Right ventricle myocardium inferior (tissue), 1 donor: Measurements from ENCODE around the gene MROH2A. TPM values are rescaled to one million over a fixed set of nuclear protein-coding genes. Genes with fewer than 3 reads are reported as not detected.

Experiments
- ATAC-seq: fragments of 200-7000 bp; cut with Tn5 transposase; one replicate; pipeline ENCODE4 v1.9.1; 2020; ENCODE audit warnings: mild to moderate bottlenecking, moderate library complexity
- DNase-seq: peaks from one replicate; pipeline ENCODE4 v3.0.0; 2021; ENCODE audit errors: missing footprints
- intact Hi-C: fragments of 100-400 bp; cut with DNase I; formaldehyde crosslinking; loops from one replicate; pipeline ENCODE4 v1.11.0; 2022
- total RNA-seq: library from RNA; stranded (reverse); fragmentation: NEBNext Ultra II Directional; extraction: Animal tissue kit (Norgen Biotek cat#: 25700); gene quantifications from one replicate; pipeline ENCODE4 v1.2.1, GENCODE V29; 2021
- donor health status: DM: no; HTN: yes; CAD: no; lungs with severe emphysema.

The MROH2A gene
- total RNA-seq, 1 donor from 2014 or later: not detected

DNA sequence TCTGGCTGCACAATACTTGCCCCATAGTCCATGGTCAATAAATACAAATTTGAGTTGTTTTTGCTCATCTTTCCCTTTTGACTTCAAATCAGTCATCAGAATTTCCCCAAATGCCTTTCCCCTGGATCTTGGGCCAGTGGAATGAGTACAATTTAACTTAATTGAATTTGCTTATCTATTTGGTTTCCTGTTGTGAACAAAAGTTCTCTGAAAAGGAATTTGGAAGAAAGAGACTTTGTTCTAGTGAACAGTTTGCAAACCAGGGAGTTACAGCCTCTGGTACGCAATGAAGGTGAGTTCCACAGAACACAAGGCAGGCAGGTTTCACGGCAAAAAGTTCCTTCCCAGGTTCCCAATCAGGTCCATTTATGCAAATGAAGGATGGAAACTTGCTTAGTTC is 19.3 kb upstream of the MROH2A start:
- ATAC-seq: no peak
- intact Hi-C loops: no loop called here
- no peak for DNase-seq

DNA sequence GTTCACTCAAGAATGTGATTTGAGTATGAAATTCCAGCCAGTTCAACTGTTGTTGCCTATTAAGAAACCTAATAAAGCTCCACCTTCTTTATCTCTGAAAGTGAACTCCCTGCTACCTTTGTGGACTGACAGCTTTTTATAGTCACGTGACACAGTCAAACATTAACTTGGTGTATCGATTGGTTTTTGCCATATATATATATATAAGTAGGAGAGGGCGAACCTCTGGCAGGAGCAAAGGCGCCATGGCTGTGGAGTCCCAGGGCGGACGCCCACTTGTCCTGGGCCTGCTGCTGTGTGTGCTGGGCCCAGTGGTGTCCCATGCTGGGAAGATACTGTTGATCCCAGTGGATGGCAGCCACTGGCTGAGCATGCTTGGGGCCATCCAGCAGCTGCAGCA is 18.1 kb upstream of the MROH2A start, which contains the start of gene UGT1A1:
TSS of gene UGT1A1 (plus strand) at position 228 of the 400 bp plus-strand sequence. CDS start at position 246, 18 bp downstream.
- ATAC-seq: no peak
- intact Hi-C loops: no loop called here
- no peak for DNase-seq

DNA sequence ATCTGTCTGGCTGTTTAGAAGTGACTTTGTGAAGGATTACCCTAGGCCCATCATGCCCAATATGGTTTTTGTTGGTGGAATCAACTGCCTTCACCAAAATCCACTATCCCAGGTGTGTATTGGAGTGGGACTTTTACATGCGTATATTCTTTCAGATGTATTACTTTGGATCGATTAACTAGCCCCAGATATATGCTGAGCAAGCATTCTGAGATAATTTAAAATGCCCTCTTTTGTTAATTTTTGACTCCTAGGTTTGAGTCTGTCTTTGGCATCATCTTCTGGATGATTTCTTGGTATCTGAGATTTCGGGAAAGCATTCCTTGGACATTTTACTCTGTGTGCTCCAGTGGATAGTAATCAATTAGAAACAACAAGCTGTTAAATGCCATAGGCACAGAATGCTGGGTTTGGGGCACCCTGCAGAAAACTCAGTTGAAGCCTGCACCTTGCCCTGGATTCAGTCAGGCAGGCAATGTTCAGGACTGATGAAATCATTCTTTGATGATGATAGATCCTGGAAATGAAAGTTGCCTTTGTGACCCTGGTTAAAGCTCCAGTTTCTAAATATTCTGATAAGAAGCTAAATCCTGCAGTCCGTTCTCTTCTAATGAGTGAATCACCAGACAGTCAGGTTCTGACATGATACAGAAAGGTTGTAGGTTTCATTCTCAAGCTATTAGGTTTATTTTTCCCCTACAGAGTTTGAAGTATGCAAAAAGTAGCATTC is 16.9 kb upstream of the MROH2A start:
- intact Hi-C loops: no loop called here
- ATAC-seq: no peak
- no peak for DNase-seq

DNA sequence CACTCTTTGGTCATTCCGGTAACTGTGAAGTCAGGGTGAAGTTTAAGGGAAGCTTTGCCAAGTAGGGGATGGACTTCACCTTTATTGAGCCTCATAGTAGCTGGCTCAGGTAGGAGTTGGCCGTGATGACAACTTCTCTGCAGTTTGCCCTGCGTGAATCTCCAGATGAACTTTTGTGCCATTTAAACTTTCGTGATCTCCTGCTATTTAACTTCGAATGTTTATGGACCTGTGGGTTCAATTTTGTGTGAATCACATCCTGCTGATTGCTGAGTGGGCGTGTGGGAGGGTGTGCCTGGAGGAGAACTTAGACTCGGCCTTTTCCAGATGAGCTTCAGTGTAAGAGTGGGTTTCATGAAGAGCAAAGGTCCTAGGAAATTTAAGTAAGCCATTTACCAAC is 13.9 kb upstream of the MROH2A start:
- DNase-seq (no peak), ATAC-seq (no peak)
- intact Hi-C loops: no loop called here

DNA sequence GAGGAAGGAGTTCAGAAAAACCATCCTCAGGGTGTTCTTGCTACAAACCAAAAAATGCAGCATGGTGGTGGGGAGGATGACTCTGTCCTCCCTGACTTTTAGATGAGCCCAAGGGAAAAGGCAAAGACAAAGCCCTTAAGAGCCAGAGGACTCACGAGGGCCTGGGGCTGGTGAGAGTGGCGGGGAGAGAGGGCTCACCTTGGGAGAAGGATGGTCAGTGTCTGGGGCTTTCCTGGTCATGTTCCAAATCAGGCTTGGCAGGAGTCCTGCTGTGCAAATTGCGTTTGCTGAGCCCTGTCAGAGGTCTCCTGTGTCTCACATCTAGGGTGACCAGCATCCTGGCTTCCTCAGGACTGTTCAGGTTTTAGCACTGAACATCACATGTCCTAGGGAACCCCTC is 13.4 kb upstream of the MROH2A start:
- no peak for ATAC-seq
- intact Hi-C loops: no loop called here
- DNase-seq: no peak

DNA sequence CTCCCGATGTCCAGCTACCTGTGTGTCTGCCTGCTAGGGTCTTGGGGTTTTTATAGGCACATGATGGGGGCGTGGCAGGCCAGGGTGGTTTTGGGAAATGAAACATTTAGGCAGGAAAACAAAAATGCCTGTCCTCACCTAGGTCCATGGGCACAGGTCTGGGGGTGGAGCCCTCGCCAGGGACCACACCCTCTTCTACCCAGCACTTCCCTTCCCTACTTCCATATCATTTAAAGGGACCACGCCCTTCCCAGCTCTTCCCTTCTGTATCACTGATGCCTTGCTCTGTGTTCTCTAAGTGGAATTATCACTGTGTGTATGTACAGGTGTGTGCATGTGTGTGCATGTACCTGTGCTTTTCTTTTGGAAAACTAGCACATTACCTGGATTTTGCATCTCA is 11.7 kb upstream of the MROH2A start:
- intact Hi-C loops: no loop called here
- ATAC-seq (no peak), DNase-seq (no peak)

DNA sequence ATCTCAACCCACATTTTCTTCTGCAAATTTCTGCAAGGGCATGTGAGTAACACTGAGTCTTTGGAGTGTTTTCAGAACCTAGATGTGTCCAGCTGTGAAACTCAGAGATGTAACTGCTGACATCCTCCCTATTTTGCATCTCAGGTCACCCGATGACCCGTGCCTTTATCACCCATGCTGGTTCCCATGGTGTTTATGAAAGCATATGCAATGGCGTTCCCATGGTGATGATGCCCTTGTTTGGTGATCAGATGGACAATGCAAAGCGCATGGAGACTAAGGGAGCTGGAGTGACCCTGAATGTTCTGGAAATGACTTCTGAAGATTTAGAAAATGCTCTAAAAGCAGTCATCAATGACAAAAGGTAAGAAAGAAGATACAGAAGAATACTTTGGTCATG is 10.1 kb upstream of the MROH2A start:
- DNase-seq (no peak), ATAC-seq (no peak)
- intact Hi-C loops: no loop called here

DNA sequence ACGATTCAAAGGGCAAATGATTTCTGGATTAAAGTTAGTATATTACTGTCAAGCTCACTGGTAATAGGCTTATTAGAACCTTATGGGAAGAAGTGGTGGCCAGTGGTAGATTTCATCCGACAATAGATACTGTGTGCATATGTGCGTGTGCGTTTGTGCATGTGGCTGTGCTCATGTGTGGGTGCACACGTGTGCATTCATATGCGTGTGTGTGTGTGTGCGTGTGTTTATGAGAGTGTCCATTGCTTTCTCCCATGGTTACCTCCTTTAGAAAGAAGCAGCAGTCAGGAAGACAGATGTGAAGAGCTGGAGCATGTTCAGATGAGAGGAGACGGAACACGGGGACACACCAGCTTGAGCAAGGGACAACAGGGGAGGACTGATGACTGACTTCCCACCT is 8.9 kb upstream of the MROH2A start:
- intact Hi-C loops: no loop called here
- no peak for DNase-seq
- ATAC-seq: no peak

DNA sequence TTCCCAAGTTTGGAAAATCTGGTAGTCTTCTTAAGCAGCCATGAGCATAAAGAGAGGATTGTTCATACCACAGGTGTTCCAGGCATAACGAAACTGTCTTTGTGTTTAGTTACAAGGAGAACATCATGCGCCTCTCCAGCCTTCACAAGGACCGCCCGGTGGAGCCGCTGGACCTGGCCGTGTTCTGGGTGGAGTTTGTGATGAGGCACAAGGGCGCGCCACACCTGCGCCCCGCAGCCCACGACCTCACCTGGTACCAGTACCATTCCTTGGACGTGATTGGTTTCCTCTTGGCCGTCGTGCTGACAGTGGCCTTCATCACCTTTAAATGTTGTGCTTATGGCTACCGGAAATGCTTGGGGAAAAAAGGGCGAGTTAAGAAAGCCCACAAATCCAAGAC is 6.0 kb upstream of the MROH2A start:
- no peak for ATAC-seq
- intact Hi-C loops: no loop called here
- DNase-seq: no peak

DNA sequence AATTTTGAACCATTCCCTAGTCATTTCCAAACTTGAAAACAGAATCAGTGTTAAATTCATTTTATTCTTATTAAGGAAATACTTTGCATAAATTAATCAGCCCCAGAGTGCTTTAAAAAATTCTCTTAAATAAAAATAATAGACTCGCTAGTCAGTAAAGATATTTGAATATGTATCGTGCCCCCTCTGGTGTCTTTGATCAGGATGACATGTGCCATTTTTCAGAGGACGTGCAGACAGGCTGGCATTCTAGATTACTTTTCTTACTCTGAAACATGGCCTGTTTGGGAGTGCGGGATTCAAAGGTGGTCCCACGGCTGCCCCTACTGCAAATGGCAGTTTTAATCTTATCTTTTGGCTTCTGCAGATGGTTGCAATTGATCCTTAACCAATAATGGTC is 5.5 kb upstream of the MROH2A start:
- intact Hi-C loops: no loop called here
- DNase-seq (no peak), ATAC-seq (no peak)

DNA sequence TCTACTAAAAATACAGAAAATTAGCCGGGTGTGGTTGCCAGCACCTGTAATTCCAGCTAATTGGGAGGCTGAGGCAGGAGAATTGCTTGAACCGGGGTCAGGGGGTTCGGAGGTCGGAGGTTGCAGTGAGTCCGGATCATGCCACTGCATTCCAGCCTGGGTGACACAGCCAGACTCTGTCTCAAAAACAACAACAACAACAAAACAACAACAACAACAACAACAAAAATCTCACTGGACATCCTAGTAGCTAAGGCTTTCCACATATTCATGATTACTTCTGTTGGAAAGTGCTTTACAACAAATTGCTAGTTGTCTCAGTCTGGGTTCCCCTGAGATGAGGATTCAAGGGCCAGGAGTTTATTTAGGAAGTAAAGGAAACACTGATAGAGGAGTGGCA is 4.3 kb upstream of the MROH2A start:
- ATAC-seq (no peak), DNase-seq (no peak)
- intact Hi-C loops: no loop called here

DNA sequence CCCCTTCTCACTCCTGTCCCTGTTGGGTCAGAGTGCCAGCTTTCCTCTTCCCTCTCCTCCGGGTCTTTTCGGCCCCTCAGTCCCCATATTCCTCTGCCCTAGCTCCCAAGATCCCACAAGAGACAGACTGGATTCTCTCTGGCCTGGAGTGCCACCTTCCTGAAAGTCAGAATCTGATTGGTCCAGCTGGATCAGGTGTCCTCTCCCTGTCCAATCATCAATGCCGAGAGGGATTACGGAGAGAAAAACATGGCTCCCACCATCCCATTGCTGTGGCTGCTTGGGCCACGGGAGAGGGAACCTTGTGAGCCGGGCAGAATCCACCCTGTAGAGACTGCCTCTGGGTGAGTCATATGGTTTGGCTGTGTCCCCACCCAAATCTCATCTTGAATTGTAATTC is 2.7 kb upstream of the MROH2A start:
- DNase-seq (no peak), ATAC-seq (no peak)
- intact Hi-C loops: no loop called here

DNA sequence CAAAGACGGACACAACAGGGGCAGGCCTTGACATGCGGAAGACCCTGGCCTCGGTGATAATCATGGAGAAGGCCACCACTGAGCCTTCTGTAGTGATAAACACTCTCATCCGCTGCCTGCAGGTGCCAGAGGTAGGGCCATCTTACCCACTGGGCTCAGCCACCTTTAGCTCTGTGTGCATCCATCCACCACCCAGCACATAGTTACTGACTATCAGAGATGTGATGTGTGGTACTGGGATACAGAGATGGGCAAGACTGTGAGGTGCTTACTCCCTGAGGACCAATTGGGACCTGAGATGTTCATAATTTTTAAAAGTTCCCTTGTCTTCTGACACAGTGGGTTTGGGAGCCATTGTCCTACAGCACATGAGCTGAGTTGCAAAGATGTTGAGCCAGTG is 1.6 kb downstream of the MROH2A start:
- DNase-seq (no peak), ATAC-seq (no peak)
- intact Hi-C loops: no loop called here

DNA sequence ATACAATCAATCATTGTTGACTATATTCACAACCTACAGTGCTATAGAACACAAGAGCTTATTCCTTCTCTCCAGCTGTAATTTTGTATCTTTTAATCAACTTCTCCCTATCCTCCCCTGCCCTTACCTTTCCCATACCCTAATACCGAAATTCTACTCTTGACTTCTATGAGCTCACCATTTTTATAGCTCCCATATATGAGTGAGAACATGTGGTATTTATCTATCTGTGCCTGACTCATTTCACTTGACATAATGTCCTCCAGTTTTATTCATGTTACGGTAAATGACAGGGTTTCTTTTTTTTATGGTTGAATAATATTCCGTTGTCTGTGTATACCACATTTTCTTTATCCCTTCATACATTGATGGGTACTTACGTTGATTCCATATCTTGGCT is 2.6 kb downstream of the MROH2A start:
- ATAC-seq (no peak), DNase-seq (no peak)
- intact Hi-C loops: no loop called here

DNA sequence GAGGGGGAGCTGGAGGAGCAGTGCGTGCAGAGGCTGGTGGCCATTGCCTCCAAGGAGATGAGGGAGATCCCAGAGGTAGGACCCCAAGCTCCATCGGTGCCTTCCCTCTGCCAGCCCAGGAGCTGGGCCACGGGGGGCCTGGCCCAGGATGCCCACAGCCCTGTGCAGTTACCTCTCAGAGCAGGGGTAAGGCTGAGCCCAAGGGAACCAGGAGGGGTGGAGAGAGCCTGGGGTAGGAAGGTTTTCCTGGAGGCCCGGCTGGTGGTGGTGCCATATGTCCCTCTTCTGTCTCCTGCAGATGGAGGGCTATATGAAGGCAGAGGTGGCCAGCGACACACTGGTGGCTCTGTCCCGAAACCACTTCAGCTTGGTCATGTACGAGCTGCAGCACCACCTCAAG is 11.4 kb downstream of the MROH2A start:
- intact Hi-C loops: no loop called here
- no peak for ATAC-seq
- no peak for DNase-seq

DNA sequence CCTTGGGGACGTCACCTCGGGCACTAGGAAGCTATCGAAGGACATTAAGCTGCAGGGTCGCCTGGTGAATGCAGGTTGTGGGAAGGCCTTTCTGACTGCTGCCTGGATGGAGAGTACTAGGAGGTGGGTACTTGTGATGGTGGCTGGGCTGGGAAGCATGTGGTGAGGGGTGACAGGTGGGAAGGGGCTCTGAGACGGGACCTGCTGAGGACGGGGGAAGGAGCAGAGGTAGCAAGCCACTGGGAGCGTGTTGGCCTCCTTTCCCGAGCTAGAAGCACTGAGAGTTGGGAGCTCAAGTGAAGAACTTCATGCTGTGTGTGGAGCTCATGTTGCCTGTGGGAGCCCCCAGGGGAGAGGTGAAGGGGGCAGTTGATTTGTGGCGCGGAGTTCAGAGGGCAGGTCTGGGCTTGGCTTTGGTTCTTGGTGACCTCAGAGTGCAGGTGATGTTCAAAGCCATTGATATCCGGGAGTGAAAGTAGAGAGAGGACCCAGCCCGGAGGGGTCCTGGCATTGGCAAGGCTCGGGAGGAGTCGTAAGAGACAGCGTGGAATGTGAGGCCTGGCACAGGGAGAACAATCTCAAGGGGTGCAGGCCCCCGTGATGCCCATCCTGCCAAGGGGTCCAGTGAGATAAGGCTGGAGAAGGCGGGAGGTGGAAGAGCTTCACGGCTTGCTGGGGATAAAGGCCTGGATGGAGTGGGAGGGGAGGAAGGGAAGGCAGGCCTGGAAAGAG is 13.2 kb downstream of the MROH2A start:
- ATAC-seq: no peak
- DNase-seq: no peak
- intact Hi-C loops: no loop called here

DNA sequence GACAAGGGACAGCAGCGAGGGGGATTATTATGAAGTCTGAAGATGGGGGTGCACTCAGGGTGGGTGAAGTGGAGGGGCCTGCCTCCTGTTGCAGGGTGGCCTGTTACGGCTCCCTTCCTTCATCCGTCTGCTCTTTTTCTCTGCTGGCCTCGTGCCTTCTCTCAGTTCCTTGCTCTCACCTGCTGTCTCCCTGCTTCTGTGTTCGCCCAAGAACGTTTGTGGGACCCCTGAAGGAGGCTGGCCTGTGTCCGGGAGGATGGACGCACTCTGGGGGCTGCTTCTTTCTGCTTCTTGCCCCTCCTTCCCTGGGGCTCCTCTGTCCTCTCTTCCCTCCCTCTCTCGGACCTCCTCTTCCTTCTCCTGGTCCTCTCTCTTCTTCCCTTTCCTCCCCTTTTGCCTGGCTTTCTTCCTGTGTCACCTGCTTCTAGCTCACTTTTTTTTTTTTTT is 13.8 kb downstream of the MROH2A start:
- ATAC-seq (no peak), DNase-seq (no peak)
- intact Hi-C loops: no loop called here

DNA sequence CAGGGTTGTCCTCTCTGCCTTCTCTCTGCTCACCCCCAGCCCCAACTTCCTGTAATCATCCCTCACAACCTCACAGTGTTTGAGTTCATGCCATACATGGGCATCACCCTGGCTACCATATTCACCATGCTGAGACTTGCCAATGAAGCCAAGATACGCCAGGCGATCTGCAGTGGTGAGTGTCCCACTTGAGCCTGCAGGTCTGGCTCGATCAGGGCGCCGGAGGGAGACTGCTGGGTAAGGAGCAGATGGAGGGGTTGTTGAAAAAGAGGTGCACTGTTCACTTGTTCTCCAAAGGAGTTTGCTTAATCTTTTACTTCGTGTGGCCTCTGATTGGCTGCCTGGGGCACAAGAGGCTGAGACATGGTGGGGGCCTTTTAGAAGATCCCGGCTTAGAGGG is 14.6 kb downstream of the MROH2A start:
- DNase-seq: no peak
- intact Hi-C loops: no loop called here
- ATAC-seq: no peak

DNA sequence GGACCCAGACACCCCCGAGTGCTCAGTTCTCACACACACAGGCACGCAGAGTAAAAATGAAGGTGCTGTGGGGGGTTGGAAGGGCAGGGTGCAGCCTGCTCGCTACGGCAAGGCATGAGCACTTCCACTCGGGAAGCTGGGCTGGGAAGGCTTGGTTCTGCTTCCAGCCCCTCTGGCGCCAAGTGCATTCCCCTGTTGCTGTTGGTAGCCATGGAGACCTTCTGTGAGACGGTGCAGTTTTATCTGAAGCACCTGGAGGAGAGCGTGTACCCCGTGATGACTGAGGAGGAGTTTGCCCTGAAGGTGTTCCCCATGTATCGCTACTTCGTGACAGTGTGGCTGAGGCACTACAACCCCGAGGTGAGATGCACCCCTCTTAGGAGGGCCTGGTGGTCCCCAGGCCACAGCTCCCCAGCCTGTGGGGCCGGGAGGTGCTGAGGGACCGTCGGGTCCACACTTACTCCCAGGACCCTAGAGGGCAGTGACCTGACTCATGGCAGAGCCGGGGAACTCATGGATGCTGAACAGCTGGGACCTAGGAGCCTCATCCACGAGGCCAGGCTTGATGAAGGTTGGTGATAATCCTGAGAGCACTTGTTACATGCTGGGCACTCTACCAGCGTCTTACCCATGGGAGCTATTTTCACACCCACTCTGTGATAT is 15.5 kb downstream of the MROH2A start:
- no peak for DNase-seq
- ATAC-seq: no peak
- intact Hi-C loops: no loop called here

DNA sequence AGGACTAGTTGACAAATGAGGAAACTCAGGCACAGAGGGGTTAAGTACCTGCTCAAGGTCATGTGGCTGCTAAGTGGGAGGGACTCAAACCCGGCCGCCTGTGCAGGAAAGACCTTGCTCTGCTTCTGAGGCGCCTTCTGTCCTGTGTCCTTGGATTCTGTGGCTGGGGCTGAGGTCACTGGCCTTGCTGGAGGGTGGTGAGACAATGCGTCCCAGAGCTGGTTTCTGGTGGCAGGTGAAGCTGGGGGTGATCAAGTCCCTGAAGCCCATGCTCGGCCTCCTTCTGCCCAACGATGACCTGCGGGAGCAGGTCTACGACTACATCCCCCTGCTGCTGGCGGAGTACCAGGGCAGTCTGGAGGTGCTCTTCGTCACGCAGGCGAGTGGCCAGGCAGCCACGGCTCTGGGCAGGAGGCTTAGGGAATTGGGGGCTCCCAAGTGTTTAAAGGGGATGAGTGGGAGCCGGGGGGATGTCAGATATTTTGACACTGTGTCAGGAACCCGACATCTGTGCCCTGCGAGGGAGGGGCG is 16.1 kb downstream of the MROH2A start:
- DNase-seq: no peak
- ATAC-seq: no peak
- intact Hi-C loops: no loop called here
